Measurements from ENCODE around the gene ZNF581. TPM values are rescaled to one million over a fixed set of nuclear protein-coding genes. Genes with fewer than 3 reads are reported as not detected.

ZNF581 gene
- total RNA-seq, 3 donors from 2014 or later = 46.2 to 54.1 (median 52.7) TPM

DNA sequence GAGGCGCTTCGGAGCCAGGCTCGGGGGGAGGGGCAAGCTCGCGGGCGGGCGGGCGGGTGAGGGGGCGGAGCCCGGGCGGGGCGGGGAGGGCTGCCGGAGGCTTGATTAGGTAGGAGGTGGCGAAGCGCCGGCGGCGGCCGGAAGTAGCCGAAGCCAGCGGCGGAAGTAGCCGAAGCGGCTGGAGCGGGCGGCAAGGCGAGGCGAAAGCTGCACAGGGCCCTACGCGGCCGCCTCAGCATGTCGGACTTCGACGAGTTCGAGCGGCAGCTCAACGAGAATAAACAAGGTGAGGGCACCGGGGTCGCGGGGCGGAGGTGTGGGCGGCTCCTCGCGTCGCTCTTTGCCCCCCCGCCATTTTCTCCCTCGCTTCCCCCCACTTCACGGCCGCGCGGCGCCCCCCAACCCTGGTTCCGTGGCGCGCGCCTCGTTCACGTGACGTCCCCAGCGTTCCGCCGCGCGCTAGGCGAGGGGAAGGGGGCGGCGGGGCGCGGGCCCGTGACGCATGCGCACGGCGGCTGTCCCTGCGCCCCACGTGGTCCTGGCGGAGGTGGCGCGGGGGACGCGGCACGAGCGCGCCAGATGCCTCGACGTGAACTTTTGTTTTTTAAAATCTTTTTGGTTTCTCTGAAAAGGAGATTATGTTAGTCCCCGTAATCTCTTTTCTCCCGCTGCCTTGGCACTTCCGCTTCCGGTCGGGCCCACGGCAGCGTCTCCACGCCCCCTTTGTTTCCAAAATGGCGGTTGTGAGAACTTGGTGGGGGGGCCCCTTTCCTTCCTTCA lies 11.6 kb downstream of the ZNF581 start, which contains the start of gene U2AF2:
U2AF2 (plus strand) TSS at position 168 of the 780 bp plus-strand sequence; CDS start at position 238, 70 bp downstream.
- no peaks in the 10 kb centered on the region for H3K27me3 Mint-ChIP-seq (ENCODE audit: low read depth)
- ATAC-seq = peak; percentile 53 to 55
- peak; percentile 98 for DNase-seq
- peaks cover 25% of the 10 kb centered on the region for H3K36me3 Mint-ChIP-seq (ENCODE audit: insufficient read depth)
- H3K4me1 Mint-ChIP-seq (ENCODE audit: low read depth) = peaks cover 38% of the 10 kb centered on the region
- H3K4me3 Mint-ChIP-seq = peak within 1 kb of the TSS; percentile 91
- H3K9me3 Mint-ChIP-seq = no peaks in the 10 kb centered on the region

DNA sequence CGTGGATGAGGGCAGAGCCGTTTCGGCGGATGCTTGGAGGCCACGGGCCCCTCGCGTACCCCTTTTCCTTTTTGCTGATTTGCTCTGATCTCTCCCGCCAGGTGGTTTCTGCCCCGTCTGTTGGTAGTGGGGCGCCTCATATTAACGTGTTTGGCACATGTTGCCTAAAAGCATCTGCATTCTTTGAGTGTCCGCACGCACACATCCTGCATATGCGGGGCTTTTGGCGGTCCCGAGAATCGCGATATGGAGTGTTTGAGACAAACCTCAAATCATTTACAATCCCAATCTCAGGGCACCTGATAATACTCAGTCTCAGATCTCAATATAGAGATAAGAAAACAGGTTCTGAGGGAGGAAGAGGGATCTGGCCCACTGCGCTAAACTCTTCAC lies 12.2 kb downstream of the ZNF581 start:
- Mint-ChIP-seq H3K9me3 (no peaks in the 10 kb centered on the region), H3K27me3 (ENCODE audit: low read depth) (no peaks in the 10 kb centered on the region), H3K4me1 (ENCODE audit: low read depth) (peaks cover 34% of the 10 kb centered on the region), H3K4me3 (peak overlapping the region; percentile 91), H3K36me3 (ENCODE audit: insufficient read depth) (peaks cover 25% of the 10 kb centered on the region)
- DNase-seq = no peak
- no peak for ATAC-seq

DNA sequence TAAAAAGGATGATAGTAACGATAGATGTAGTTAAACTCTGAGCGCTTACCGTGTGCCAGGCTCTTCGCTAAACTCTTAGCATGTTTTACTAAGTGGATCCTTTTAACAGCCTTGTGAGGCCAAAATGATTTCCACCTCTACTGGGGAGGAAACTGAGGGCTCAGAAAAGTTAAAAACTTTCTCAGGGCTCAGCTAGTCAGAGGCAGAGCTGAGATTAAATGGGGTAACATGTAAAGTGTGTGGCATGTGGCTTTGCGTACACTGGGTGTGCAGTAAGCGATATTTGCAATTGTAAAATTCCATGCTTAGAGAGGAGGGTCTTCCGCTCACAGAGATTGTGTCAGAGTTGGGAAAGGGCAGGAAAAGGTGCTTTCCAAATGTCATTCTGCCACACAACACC lies 13.1 kb downstream of the ZNF581 start:
- Mint-ChIP-seq H3K36me3 (ENCODE audit: insufficient read depth) (peaks cover 25% of the 10 kb centered on the region), H3K4me1 (ENCODE audit: low read depth) (peaks cover 31% of the 10 kb centered on the region), H3K4me3 (peak overlapping the region; percentile 91), H3K27me3 (ENCODE audit: low read depth) (no peaks in the 10 kb centered on the region), H3K9me3 (no peaks in the 10 kb centered on the region)
- no peak for ATAC-seq
- DNase-seq = no peak

DNA sequence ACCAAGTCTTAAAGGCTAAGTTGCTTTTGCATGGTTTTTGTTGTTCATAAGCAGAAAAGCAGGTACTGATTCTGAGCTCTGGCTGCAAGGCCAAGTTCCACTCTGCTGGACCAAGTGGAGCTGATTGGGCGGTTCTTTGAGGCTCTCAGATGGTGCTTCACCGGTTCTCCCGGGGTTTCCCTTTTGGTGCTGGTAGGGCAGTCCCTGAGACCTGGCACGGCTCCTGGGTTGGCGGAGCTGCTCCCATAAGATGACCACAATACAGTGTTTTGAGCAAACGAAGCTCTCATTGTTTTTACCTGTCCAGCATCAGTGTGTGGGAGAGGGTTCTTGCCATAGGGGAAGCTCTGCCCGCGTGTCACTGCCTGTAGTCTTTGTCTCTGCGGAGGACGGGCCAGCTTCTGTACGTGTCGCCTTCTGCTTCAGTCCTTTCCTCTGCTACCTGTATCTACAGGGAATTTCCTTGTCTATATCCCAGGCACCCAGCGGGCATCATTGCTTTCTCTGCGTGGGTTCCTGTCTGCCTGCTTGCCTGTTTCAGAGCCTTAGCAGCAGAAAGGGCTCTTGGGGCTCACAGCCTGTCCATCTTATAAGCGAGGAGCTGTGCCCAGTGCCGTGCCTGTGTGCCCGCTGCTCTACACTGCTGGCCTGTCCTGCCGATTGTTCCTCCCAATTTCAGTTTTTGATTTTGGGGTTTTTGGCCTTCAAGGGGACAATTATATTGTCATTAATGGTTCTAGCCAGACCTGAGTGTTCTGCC lies 13.7 kb downstream of the ZNF581 start:
- peaks cover 33% of the 10 kb centered on the region for H3K4me1 Mint-ChIP-seq (ENCODE audit: low read depth)
- no peak for ATAC-seq
- H3K4me3 Mint-ChIP-seq = peak overlapping the region; percentile 91
- peaks cover 30% of the 10 kb centered on the region for H3K36me3 Mint-ChIP-seq (ENCODE audit: insufficient read depth)
- no peaks in the 10 kb centered on the region for H3K27me3 Mint-ChIP-seq (ENCODE audit: low read depth)
- no peak for DNase-seq
- H3K9me3 Mint-ChIP-seq = no peaks in the 10 kb centered on the region

DNA sequence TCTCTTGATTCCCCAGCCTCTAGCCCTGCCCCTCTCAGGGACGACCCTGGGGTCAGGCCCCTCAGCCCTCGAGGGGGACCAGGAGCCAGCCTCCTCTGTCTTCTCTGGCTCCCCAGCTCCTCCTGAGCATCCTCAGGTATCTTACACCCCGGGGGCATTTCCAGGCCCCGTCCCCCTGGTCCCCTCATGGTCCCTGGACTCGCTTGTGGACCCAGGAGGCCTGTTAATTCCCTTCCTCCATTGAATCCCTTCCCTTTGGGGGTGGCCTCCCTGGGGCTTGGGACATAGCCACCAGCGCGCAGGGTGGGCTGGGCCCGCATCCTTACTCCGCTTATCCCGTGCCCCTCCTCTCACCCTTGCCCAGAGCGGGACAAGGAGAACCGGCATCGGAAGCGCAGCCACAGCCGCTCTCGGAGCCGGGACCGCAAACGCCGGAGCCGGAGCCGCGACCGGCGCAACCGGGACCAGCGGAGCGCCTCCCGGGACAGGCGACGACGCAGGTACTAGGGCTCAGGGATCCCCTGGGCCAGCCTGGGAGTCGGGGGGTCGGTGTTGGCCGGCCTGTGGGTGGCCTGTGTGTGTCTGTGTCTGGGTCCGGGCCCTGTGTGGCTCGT lies 15.5 kb downstream of the ZNF581 start:
- H3K9me3 Mint-ChIP-seq = no peaks in the 10 kb centered on the region
- ATAC-seq = no peak
- peaks cover 44% of the 10 kb centered on the region for H3K36me3 Mint-ChIP-seq (ENCODE audit: insufficient read depth)
- H3K4me3 Mint-ChIP-seq = peak overlapping the region; percentile 8
- no peaks in the 10 kb centered on the region for H3K27me3 Mint-ChIP-seq (ENCODE audit: low read depth)
- H3K4me1 Mint-ChIP-seq (ENCODE audit: low read depth) = peaks cover 35% of the 10 kb centered on the region
- DNase-seq = no peak

DNA sequence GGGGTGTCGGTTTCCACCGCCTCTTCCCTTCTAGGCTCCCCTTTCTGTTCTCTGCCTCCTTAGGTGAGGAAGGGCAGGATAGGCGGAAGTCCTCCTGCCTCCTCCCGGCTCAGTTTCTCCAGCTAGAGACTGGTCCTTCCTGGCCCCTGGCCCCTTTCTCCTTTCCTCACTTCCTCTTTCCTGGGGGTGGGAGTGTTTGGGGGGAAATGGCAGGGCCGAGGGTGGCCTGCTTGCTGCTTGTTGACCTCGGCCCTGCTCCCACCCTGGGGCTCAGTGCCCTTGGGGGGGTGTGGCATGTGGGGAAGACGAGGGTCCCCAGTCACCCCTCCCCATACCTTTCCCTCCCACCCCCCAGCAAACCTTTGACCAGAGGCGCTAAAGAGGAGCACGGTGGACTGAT lies 16.4 kb downstream of the ZNF581 start:
- Mint-ChIP-seq H3K4me1 (ENCODE audit: low read depth) (peaks cover 35% of the 10 kb centered on the region), H3K36me3 (ENCODE audit: insufficient read depth) (peaks cover 51% of the 10 kb centered on the region), H3K4me3 (peak overlapping the region; percentile 52), H3K9me3 (no peaks in the 10 kb centered on the region), H3K27me3 (ENCODE audit: low read depth) (no peaks in the 10 kb centered on the region)
- ATAC-seq = no peak
- DNase-seq = no peak

DNA sequence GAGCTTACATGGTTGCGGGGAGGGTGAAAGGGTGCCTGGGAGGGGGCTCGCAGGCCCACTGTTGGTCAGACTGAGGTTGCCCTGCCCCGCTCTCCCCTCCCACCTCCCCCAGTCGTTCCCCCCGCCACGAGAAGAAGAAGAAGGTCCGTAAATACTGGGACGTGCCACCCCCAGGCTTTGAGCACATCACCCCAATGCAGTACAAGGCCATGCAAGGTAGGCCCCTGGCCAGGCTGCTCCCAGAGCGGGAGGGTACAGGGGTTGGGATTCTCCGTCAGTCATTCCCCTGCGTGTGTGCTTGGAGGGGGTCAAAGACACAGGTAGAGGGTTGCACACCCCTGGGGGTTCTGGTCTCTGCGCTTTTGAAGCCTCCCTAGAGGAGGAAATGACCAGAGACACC lies 17.0 kb downstream of the ZNF581 start:
- H3K4me1 Mint-ChIP-seq (ENCODE audit: low read depth) = peaks cover 35% of the 10 kb centered on the region
- ATAC-seq = no peak

DNA sequence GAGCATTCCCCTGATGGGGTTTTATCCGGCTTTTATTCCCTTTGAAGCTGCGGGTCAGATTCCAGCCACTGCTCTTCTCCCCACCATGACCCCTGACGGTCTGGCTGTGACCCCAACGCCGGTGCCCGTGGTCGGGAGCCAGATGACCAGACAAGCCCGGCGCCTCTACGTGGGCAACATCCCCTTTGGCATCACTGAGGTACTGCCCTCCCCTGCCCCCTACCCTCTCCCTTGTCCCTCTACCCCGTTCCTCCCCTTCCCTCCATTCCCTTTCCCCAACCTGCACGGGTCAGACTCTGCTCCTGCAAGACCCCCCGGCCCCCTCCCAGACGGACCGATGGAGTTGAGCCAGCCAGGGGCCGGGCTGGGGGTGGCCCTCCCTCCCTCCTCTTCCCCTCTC lies 17.5 kb downstream of the ZNF581 start:
- Mint-ChIP-seq H3K4me1 (ENCODE audit: low read depth) (peaks cover 33% of the 10 kb centered on the region), H3K36me3 (ENCODE audit: insufficient read depth) (peaks cover 47% of the 10 kb centered on the region), H3K27me3 (ENCODE audit: low read depth) (no peaks in the 10 kb centered on the region), H3K4me3 (no peak overlapping the region), H3K9me3 (no peaks in the 10 kb centered on the region)
- ATAC-seq (no peak), DNase-seq (no peak)

More for the DNA sequence above, 17.0 kb downstream of the ZNF581 start:
- H3K9me3 Mint-ChIP-seq = no peaks in the 10 kb centered on the region
- no peak for DNase-seq
- H3K27me3 Mint-ChIP-seq (ENCODE audit: low read depth) = no peaks in the 10 kb centered on the region
- H3K4me3 Mint-ChIP-seq = no peak overlapping the region
- H3K36me3 Mint-ChIP-seq (ENCODE audit: insufficient read depth) = peaks cover 51% of the 10 kb centered on the region

DNA sequence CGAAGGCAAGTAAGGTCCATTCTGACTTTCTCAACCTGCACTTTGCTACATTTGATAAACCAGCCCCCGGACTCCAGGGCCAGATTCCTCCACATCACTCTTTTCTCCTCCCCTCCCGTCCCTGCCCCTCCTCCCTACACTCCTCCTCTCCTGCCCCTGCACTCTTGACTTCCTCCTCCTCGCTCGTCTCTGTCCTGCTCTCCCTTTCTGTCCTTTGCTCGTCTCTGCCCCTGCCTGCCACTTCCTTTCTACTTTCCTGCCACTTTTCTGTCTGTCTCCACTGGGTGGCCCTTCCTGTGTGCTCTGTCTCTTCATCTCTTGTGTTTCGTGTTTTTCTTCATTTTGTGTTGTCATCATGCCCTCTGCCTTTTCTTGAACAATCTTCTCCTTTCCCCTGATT lies 18.4 kb downstream of the ZNF581 start:
- Mint-ChIP-seq H3K4me1 (ENCODE audit: low read depth) (peaks cover 30% of the 10 kb centered on the region), H3K36me3 (ENCODE audit: insufficient read depth) (peaks cover 43% of the 10 kb centered on the region)

DNA sequence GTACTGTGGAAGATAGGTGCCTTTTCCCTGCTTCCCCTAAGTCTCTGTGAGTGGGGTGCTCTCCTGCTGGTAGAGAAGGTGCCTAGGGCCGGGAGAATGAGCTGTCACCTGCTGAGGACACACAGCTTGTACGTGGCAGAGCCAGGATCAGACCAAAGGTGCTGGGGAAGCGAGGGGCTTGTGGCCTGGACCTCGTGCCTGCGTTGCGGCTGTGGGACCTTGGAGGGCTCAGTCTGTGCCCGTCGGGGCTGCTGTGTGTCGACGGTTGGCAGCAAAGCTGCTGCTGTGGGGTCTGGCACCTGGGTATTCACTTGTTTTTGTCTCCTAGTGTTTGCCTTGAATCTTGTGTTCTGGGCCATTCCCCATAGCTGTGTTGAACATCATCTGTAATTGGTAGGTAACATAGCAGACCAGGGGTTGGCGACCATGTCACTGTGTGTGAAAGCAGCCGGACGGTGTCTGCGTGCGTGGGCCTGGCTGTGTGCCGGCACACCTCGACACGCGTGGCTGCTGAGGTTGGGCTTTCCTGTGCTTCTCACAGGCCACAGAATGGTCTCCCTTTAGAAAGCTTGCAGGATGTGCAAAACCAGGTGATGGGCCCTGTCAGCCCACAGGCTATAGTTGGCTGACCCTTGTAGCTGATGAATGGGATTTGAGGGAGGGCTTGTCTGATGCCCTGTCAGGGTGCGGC lies 20.5 kb downstream of the ZNF581 start:
- Mint-ChIP-seq H3K9me3 (no peaks in the 10 kb centered on the region), H3K36me3 (ENCODE audit: insufficient read depth) (peaks cover 37% of the 10 kb centered on the region), H3K4me3 (no peak overlapping the region), H3K27me3 (ENCODE audit: low read depth) (no peaks in the 10 kb centered on the region), H3K4me1 (ENCODE audit: low read depth) (peaks cover 14% of the 10 kb centered on the region)
- no peak for ATAC-seq
- DNase-seq = no peak

More for the DNA sequence above, 18.4 kb downstream of the ZNF581 start:
- ATAC-seq (no peak), DNase-seq (no peak)
- no peaks in the 10 kb centered on the region for H3K9me3 Mint-ChIP-seq
- H3K27me3 Mint-ChIP-seq (ENCODE audit: low read depth) = no peaks in the 10 kb centered on the region
- no peak overlapping the region for H3K4me3 Mint-ChIP-seq

DNA sequence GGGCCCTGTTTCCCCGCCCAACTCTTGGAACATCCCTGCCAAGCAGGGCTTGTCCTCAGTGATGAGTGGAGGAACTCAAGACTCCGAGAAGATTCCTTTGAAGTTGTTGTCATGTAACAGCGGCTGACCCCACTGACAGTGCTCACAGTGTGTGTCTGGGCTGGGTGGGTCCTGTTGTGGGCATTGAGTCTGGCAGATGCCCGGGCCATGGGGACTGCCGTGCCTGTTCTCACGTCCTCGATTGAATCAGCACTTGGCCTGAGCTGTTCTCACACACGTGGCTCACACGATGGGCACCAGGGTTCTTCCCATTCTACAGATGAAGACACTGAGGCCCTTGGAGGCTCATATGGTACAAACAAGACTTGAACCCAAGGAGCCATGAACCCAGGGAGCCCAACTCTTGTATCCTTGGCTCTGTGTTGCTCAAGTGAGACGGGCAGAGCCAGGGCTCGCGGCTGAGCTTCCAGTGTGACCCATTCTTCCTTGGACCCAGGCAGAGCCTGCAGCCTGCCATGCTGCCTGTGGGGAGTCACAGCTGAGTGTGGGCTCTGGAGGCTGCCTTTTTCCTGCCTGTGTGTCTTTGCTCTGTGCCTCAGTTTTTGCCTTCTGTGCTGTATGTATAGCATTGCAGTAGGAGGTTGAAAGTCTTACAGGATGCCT lies 23.0 kb downstream of the ZNF581 start:
- no peaks in the 10 kb centered on the region for H3K9me3 Mint-ChIP-seq
- peaks cover 24% of the 10 kb centered on the region for H3K4me1 Mint-ChIP-seq (ENCODE audit: low read depth)
- H3K4me3 Mint-ChIP-seq = no peak overlapping the region
- no peaks in the 10 kb centered on the region for H3K27me3 Mint-ChIP-seq (ENCODE audit: low read depth)
- DNase-seq (no peak), ATAC-seq (no peak)
- H3K36me3 Mint-ChIP-seq (ENCODE audit: insufficient read depth) = peaks cover 46% of the 10 kb centered on the region

DNA sequence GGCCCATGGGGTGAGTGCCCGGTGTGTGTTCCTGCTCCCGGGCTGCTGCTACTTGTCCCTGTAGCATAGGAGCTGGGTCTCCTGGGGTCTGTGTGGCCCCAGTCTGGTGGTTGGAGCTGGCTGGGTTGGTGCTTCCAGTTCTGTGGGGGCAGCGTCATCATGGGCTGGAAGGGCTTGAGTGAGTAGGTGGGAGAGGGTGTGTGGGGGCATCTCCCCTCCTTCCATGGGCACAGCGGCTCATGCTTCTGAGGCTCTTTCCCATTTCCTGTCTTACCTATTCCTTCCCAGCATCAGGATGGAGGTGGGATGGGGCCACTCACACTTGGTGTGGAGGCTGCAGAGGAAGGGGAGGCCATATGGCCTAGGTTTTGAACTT lies 23.5 kb downstream of the ZNF581 start:
- Mint-ChIP-seq H3K4me3 (no peak overlapping the region), H3K9me3 (no peaks in the 10 kb centered on the region), H3K36me3 (ENCODE audit: insufficient read depth) (peaks cover 44% of the 10 kb centered on the region), H3K27me3 (ENCODE audit: low read depth) (no peaks in the 10 kb centered on the region), H3K4me1 (ENCODE audit: low read depth) (peaks cover 24% of the 10 kb centered on the region)
- no peak for DNase-seq
- ATAC-seq = no peak

DNA sequence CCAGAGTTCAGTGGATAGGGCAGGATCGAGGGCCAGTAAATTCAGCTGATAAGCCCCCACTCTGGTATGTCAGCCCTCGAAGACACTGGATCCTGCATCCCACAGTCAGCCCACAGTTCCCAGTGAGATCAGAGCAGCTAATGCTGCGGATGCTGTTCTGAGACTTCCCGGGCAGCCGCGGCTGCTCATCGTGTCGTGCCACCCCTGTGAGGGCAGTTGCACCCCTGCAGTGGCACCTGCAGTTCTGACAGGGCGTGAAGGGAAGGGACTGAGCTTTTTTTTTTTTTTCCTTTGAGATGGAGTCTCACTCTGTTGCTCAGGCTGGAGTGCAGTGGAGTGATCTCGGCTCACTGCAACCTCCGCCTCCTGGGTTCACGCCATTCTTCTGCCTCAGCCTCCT lies 24.1 kb downstream of the ZNF581 start:
- H3K36me3 Mint-ChIP-seq (ENCODE audit: insufficient read depth) = peaks cover 44% of the 10 kb centered on the region
- no peaks in the 10 kb centered on the region for H3K27me3 Mint-ChIP-seq (ENCODE audit: low read depth)
- no peak overlapping the region for H3K4me3 Mint-ChIP-seq
- no peak for DNase-seq
- H3K4me1 Mint-ChIP-seq (ENCODE audit: low read depth) = peaks cover 27% of the 10 kb centered on the region
- no peaks in the 10 kb centered on the region for H3K9me3 Mint-ChIP-seq
- ATAC-seq = no peak

DNA sequence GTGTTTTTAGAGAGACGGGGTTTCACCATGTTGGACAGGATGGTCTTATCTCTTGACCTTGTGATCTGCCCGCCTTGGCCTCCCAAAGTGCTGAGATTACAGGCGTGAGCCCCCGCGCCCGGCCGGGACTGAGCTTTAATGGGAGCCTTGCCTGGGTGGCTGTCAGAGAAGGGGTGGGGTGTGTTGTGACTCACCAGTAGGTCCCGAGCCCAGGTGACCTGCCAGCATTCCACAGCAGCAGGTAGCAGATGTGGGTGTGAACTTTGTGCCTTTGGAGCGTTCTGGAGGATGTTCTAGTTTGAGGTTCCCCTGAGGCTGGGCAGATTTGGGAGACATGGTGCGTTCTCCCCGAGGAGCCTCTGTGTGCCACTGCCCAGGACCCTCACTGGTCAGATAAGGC lies 24.5 kb downstream of the ZNF581 start:
- H3K4me3 Mint-ChIP-seq = no peak overlapping the region
- no peaks in the 10 kb centered on the region for H3K27me3 Mint-ChIP-seq (ENCODE audit: low read depth)
- H3K36me3 Mint-ChIP-seq (ENCODE audit: insufficient read depth) = peaks cover 39% of the 10 kb centered on the region
- no peak for ATAC-seq
- H3K4me1 Mint-ChIP-seq (ENCODE audit: low read depth) = peaks cover 24% of the 10 kb centered on the region
- no peak for DNase-seq
- no peaks in the 10 kb centered on the region for H3K9me3 Mint-ChIP-seq
